GM21786 (cell line): Measurements from ENCODE around the gene CCDC88A.
"Not testable (repeated sequence)": the region's sequence is repeated elsewhere in the genome, so short reads cannot be mapped to it uniquely, and the experiment has no call there.

Experiments used
- ATAC-seq: cut with Tn5 transposase; IDR thresholded peaks from one replicate; pipeline ENCODE4 v1.9.1; 2021; ENCODE audit not compliant: unreplicated experiment

The CCDC88A gene

GRCh38 chr2:55391155-55391554 is 28.5 kb downstream of the CCDC88A start:
- no peak for ATAC-seq

- not testable (repeated sequence) for ATAC-seq
Measured at GRCh38 chr2:55385516-55385915, 34.1 kb downstream of the CCDC88A start.

- ATAC-seq: no peak
Measured at GRCh38 chr2:55384786-55385185, 34.9 kb downstream of the CCDC88A start.

- no peak for ATAC-seq
Measured at GRCh38 chr2:55371376-55371775, 48.3 kb downstream of the CCDC88A start.

GRCh38 chr2:55370208-55370607 is 49.4 kb downstream of the CCDC88A start:
- no peak for ATAC-seq

- ATAC-seq: no peak
Measured at GRCh38 chr2:55365303-55365702, 54.4 kb downstream of the CCDC88A start.

GRCh38 chr2:55364189-55365055 is 55.2 kb downstream of the CCDC88A start:
- ATAC-seq: no peak

GRCh38 chr2:55363636-55364035 is 56.0 kb downstream of the CCDC88A start:
- no peak for ATAC-seq

GRCh38 chr2:55361465-55362189 is 58.0 kb downstream of the CCDC88A start:
- ATAC-seq: no peak

GRCh38 chr2:55358451-55358850 is 61.2 kb downstream of the CCDC88A start:
- no peak for ATAC-seq

- ATAC-seq: no peak
Measured at GRCh38 chr2:55357927-55358326, 61.7 kb downstream of the CCDC88A start.

GRCh38 chr2:55357164-55357563 is 62.5 kb downstream of the CCDC88A start:
- no peak for ATAC-seq

- ATAC-seq: not testable (repeated sequence)
Measured at GRCh38 chr2:55356136-55356535, 63.5 kb downstream of the CCDC88A start.

GRCh38 chr2:55355451-55355850 is 64.2 kb downstream of the CCDC88A start:
- ATAC-seq: no peak

GRCh38 chr2:55351672-55352071 is 68.0 kb downstream of the CCDC88A start:
- ATAC-seq: no peak

GRCh38 chr2:55345064-55345463 is 74.6 kb downstream of the CCDC88A start:
- ATAC-seq: no peak

GRCh38 chr2:55338268-55338667 is 81.4 kb downstream of the CCDC88A start:
- no peak for ATAC-seq

GRCh38 chr2:55334728-55335127 is 84.9 kb downstream of the CCDC88A start:
- ATAC-seq: no peak

- no peak for ATAC-seq
Measured at GRCh38 chr2:55330541-55331297, 88.9 kb downstream of the CCDC88A start.

GRCh38 chr2:55327470-55328230 is 92.0 kb downstream of the CCDC88A start:
- no peak for ATAC-seq

GRCh38 chr2:55314985-55315384 is 104.7 kb downstream of the CCDC88A start:
- ATAC-seq: no peak
